Fibroblast of pulmonary artery (primary cell): Measurements from ENCODE around the gene CAMK1G.

Experiments
- DNase-seq: peaks from one replicate; pipeline ENCODE4 v3.0.0-alpha.2; 2010; ENCODE audit warnings: low read depth
- H3K4me3 ChIP-seq: replicated peaks from 2 replicates; pipeline ENCODE4 v1.5.1; 2011; ENCODE audit warnings: low read depth, mild to moderate bottlenecking, control low read depth, low read length, moderate library complexity
- CTCF ChIP-seq: IDR thresholded peaks from 2 replicates; pipeline ENCODE4 v1.5.1; 2011; ENCODE audit warnings: mild to moderate bottlenecking, control low read depth, low read length, inconsistent platforms; ENCODE audit errors: missing control alignments

CAMK1G gene

GRCh38 chr1:209651138-209651587, 67.6 kb downstream of the CAMK1G start:
- H3K4me3 ChIP-seq = no peak overlapping the region
- no peak for TF ChIP-seq CTCF
- peak; percentile 73 for DNase-seq

DNA sequence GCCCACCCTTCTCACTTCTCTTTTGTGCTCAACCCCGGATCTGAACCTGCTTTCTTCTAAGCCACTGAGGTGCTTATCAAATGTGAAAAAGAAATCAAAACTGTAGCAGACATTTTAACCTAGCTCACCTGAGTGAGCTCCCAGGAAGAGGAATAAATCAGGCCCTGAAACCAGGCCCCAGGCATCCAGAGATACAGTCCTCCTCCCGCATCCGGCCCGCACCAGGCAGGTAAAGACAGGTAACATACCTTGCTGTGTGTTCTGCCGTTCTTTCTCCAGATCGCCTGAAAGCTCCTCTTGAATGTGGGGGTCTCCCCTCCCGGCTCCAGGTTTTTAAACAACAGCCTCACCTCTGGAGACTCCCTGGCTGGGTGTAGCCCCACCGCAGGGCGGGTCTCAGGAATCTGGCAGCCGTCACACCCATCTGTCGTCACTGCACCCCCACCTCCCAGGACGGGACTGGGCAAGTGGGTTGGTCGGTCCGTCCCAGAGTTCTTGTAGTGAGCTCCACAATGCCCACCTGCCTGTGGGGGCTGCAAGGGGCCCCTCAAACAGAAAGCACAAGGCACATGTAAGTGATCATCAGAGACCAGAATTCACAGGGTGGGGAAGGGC, 68.7 kb downstream of the CAMK1G start, which contains the start of gene LAMB3:
LAMB3 (minus strand) TSS at position 305 of the 615 bp plus-strand sequence. CDS start 1,481 bp downstream, outside the sequence.
- no peak for DNase-seq
- TF ChIP-seq CTCF = no peak
- no peak within 1 kb of the TSS for H3K4me3 ChIP-seq

DNA sequence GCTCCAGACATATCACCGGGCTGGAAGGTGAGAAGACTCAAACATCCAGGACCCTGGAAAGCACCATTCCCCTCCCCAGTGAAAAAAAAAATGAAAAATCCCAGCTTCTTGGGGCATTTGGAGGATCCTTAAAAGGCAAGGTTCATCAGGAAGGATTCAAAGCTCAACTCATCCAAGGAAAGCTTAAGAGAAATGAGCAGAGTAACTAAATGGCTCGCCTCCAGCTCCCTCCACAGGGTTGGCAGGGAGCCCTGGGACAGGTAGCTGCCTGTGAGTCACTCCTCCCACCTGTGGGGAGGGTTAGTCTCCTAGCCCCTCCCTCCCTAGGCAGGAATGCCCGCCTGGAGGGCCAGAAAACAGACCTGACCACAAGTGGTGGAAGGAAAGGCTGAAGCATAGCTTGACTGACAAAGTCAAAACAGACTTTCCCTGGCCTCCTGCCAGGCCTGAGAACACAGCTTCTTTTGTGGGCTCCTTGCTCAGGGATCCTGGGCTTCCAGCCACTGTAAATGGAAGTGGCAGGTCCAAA, 69.4 kb downstream of the CAMK1G start:
- TF ChIP-seq CTCF = no peak
- peak; percentile 67 for DNase-seq
- H3K4me3 ChIP-seq = no peak overlapping the region

- no peak for TF ChIP-seq CTCF
- no peak for DNase-seq
- no peak overlapping the region for H3K4me3 ChIP-seq
Measured at GRCh38 chr1:209653915-209654351, 70.4 kb downstream of the CAMK1G start.

DNA sequence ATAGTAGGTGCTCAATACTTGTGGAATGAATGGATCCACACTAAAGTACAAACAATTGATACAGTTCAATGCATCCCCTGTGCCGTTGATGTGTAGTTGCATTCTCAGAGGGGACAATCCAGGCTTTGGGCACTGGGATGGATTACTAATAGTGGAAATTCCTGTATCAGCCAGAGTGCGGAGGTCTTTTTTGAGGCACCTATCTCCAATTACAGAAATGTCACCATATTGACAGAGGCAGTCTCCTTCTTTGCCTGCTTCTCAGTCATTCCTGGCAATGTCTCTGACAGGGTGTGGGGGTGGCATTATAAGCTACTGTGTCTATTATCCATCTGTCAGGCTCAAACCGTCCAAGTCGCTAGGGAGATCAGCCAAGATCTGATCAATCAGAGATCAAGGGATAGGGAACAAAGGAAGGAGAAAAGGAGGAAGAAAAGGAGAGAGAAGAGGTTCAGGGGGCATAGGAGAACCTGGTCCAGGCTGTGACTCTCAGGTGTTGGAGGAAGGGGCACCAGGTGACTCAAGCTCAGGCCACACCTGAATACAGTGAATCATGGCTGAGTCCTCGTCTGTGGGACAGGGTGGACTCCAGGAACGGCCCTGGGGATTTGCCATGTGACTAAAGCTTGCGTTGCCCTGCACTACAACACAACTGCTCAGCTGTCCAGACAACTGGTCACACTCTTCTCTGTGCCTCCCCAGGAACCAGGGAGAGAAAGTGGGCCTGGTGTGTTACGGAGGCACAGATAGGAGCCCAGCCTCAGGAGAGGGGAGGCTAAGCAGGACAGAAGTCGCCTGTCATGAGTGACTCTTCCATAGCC, 72.1 kb downstream of the CAMK1G start:
- H3K4me3 ChIP-seq = no peak overlapping the region
- TF ChIP-seq CTCF = no peak
- DNase-seq = no peak

DNA sequence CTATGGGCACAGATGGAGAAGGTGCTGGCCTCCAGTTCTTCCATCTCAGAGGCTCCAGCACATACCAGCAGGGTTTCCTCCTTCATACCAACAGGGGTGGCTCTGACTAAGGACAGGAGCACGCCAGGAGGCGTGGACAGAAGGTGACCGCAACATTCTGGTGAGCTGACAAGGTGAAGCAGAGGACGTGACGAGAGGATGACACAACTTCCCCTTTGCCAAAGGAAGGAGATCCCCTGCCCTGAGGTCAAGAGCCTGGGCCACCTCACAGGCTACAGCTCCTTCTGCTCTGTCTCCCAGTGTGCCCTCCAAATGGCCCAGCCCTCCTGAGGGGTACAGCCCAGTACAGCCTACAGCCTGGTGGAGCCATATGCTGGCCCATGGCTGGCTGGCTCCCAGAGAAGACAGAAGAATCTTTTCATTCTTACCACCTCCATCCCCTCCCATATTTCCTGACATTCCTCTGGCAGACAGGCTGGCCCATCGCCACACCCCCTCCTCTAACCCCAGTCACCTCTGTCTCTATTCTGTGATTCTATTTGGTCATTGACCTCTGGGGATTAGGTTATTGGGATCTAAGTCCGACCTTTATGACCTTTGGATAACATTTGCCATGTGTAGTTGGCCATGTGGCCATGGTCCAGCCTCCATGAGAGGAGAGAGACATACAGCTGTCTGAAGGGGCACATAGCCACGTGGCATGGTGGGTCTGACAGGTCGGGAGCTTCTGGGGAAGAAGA, 73.8 kb downstream of the CAMK1G start:
- TF ChIP-seq CTCF = no peak

More for the DNA sequence above, 73.8 kb downstream of the CAMK1G start:
- DNase-seq = no peak
- no peak overlapping the region for H3K4me3 ChIP-seq
